Measurements from ENCODE around the gene MEPE.
A peak's percentile ranks its signal among the peaks of the same experiment; 100 is the strongest.

Gene MEPE

GRCh38 chr4:87823724-87824123 is 9.0 kb upstream of the MEPE start:
- H3K4me3 ChIP-seq (ENCODE audit: low read depth, low read length), result no peak overlapping the region
- TF ChIP-seq, protein P1, sequence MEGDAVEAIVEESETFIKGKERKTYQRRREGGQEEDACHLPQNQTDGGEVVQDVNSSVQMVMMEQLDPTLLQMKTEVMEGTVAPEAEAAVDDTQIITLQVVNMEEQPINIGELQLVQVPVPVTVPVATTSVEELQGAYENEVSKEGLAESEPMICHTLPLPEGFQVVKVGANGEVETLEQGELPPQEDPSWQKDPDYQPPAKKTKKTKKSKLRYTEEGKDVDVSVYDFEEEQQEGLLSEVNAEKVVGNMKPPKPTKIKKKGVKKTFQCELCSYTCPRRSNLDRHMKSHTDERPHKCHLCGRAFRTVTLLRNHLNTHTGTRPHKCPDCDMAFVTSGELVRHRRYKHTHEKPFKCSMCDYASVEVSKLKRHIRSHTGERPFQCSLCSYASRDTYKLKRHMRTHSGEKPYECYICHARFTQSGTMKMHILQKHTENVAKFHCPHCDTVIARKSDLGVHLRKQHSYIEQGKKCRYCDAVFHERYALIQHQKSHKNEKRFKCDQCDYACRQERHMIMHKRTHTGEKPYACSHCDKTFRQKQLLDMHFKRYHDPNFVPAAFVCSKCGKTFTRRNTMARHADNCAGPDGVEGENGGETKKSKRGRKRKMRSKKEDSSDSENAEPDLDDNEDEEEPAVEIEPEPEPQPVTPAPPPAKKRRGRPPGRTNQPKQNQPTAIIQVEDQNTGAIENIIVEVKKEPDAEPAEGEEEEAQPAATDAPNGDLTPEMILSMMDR (IDR thresholded peaks at IDR 0.05; ENCODE audit: control insufficient read depth, extremely low read depth, insufficient read depth), result no peak
- no peak for DNase-seq (ENCODE audit: low read depth)

DNA sequence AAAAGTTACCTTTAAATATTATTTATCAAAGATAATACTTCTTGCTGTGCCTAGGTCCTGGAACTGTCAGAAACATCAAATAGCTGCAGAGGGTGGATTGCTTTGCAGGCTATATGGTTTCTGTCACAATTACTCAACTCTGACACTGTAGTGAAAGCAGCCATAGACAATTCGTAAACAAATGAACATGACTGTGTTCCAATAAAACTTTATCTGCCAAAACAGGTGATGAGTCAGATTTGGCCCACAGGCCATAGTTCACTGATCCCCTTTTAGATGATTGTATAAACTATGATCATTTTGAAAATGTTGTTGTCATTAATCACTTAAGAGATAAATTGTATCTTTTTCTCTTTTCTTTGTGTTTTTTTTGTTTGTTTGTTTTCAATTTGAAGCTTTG is 8.4 kb upstream of the MEPE start:
- no peak overlapping the region for H3K4me3 ChIP-seq (ENCODE audit: low read depth, low read length)
- DNase-seq (ENCODE audit: low read depth), result no peak
- TF ChIP-seq, protein P1 (IDR thresholded peaks at IDR 0.05; ENCODE audit: control insufficient read depth, extremely low read depth, insufficient read depth), result no peak

GRCh38 chr4:87834401-87834800 is 1.6 kb downstream of the MEPE start:
- no peak for DNase-seq (ENCODE audit: low read depth)
- TF ChIP-seq, protein P1 (IDR thresholded peaks at IDR 0.05; ENCODE audit: control insufficient read depth, extremely low read depth, insufficient read depth), result no peak
- H3K4me3 ChIP-seq (ENCODE audit: low read depth, low read length), result no peak overlapping the region

DNA sequence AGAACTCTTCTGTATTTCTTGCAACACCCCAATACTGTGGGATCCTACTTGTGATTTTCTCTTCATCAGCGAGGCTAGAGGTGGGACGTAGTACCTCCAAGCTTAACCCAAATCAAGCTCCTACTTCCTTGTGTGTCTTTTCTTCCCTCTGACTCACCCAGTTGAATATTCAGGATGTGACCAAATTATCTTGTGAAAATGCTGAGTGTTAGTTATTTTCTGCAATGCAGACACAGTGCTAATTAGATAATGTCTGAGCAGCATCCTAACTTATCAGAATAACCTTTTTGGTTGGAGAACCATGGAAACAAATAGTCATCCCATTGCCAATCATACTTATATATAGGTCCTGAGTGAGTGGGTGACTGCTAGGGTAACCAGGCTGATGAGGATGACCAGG is 2.4 kb downstream of the MEPE start:
- no peak for DNase-seq (ENCODE audit: low read depth)
- H3K4me3 ChIP-seq (ENCODE audit: low read depth, low read length), result no peak overlapping the region
- TF ChIP-seq, protein P1 (IDR thresholded peaks at IDR 0.05; ENCODE audit: control insufficient read depth, extremely low read depth, insufficient read depth), result no peak

- TF ChIP-seq, protein P1 (IDR thresholded peaks at IDR 0.05; ENCODE audit: control insufficient read depth, extremely low read depth, insufficient read depth), result no peak
- DNase-seq (ENCODE audit: low read depth), result no peak
- no peak overlapping the region for H3K4me3 ChIP-seq (ENCODE audit: low read depth, low read length)
These were observed 3.0 kb downstream of the MEPE start for GRCh38 chr4:87835743-87836142.

DNA sequence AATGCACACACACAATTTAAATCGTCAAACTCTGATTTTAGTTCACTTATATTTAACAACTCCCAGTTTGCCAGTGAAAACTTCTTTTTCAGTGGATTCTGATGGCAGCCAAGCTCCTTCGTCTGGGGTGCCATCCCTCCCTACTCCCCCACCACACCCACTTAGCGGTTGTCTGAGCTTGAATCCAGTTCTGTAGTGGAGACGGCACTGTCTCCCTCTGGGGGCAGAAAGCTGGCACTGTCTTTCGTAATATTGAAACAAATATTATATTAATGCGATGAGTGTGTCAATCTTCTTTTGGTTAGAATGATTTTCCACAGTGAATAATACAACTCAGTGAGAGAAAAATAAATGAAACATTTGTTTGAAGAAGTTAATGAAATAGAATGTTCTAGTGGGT is 5.4 kb downstream of the MEPE start:
- TF ChIP-seq, protein P1 (IDR thresholded peaks at IDR 0.05; ENCODE audit: control insufficient read depth, extremely low read depth, insufficient read depth), result peak; percentile 35; the same call in 1 of the 2 replicates
- no peak for DNase-seq (ENCODE audit: low read depth)
- H3K4me3 ChIP-seq (ENCODE audit: low read depth, low read length), result no peak overlapping the region

DNA sequence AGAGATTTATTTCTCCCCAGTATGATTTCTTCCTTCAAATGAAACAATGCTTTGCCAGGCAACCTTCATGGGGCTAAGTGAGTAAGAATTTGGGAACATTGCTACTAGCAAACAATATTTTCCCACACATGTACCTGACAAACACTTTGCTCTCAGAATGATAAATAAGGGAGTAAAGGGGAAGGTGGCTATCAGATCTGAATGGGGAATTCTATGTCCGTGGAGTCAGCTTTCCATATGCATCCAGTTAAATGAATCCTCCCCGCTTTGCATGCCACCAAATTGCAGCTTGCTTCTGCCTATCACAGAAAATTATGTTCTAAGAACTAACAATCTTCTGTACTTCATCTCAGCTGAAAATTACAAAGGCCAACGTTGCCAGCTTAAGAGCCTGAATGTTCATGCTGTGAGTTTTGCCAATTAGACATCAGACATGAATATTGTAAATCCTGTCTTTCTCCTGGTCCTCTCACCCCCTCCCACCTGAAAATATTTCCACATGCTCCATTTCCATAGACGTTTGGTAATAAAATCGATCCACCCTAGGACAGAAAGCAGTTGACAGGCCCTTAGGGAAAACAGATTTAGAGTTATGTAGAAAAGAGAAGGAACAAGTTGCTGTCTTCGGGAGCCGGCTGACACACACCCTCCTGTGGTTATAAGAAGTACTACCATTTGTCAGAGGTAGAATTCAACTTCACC is 6.3 kb downstream of the MEPE start:
- H3K4me3 ChIP-seq (ENCODE audit: low read depth, low read length), result no peak overlapping the region
- TF ChIP-seq, protein P1 (IDR thresholded peaks at IDR 0.05; ENCODE audit: control insufficient read depth, extremely low read depth, insufficient read depth), result peak; percentile 64
- no peak for DNase-seq (ENCODE audit: low read depth)

Measured in LNCaP clone FGC (cell line).